GM18951 (cell line): ENCODE results near the gene XPO5.

Experiments
- POLR2A ChIP-seq: IDR thresholded peaks from 4 replicates; pipeline ENCODE4 v1.6.1; 2011; ENCODE audit warnings: mild to moderate bottlenecking; ENCODE audit not compliant: insufficient read length, insufficient read depth; ENCODE audit errors: extremely low read depth
- in situ Hi-C: fragments of 300-500 bp; cut with MboI; formaldehyde crosslinking; loops from one replicate; pipeline ENCODE4 v1.12.0; 2022; ENCODE audit warnings: low sequenced_read_pairs, mixed read lengths, inconsistent platforms; ENCODE audit not compliant: unreplicated experiment

Gene XPO5

GRCh38 chr6:43575772-43576551, at the start of gene XPO5, which contains the start of gene POLH:
TSS of gene XPO5 (minus strand) at chr6:43576038. CDS start at chr6:43575864, 174 bp downstream.
TSS of gene POLH (plus strand) at chr6:43576185. CDS start at chr6:43582320, 6,135 bp downstream.
- peak; percentile 100 for TF ChIP-seq POLR2A
- in situ Hi-C loops = no loop called here

- in situ Hi-C loops = no loop called here
- no peak for TF ChIP-seq POLR2A
These were observed 49.7 kb upstream of the XPO5 start for GRCh38 chr6:43625393-43625992.

GRCh38 chr6:43624786-43625288, 49.0 kb upstream of the XPO5 start:
- TF ChIP-seq POLR2A = no peak
- in situ Hi-C loops = no loop called here

- in situ Hi-C loops = no loop called here
These were observed 48.3 kb upstream of the XPO5 start for GRCh38 chr6:43623880-43624785.

GRCh38 chr6:43622541-43622940, 46.7 kb upstream of the XPO5 start:
- peak; percentile 24 for TF ChIP-seq POLR2A
- in situ Hi-C loops = no loop called here

More at GRCh38 chr6:43623880-43624785, 48.3 kb upstream of the XPO5 start:
- TF ChIP-seq POLR2A = no peak

GRCh38 chr6:43621836-43622180, 46.0 kb upstream of the XPO5 start:
- TF ChIP-seq POLR2A = no peak
- in situ Hi-C loops = no loop called here

- TF ChIP-seq POLR2A = no peak
- in situ Hi-C loops = no loop called here
These were observed 45.4 kb upstream of the XPO5 start for GRCh38 chr6:43621078-43621835.

- TF ChIP-seq POLR2A = no peak
- in situ Hi-C loops = no loop called here
These were observed 41.1 kb upstream of the XPO5 start for GRCh38 chr6:43616725-43617472.

- TF ChIP-seq POLR2A = no peak
- in situ Hi-C loops = no loop called here
These were observed 38.5 kb upstream of the XPO5 start for GRCh38 chr6:43614396-43614730.

- in situ Hi-C loops = no loop called here
- TF ChIP-seq POLR2A = no peak
These were observed 38.0 kb upstream of the XPO5 start for GRCh38 chr6:43613721-43614395.

- in situ Hi-C loops = no loop called here
These were observed 34.6 kb upstream of the XPO5 start for GRCh38 chr6:43610431-43610830.

More at GRCh38 chr6:43610431-43610830, 34.6 kb upstream of the XPO5 start:
- no peak for TF ChIP-seq POLR2A
